Activated gamma-delta T cell treated with anti-CD3 and anti-CD28 coated beads, Interleukin-2, amount 50 U/mL, for 16 hours (primary cell): ENCODE measurements around the gene SIRT6.
"Not testable (repeated sequence)": the region's sequence is repeated elsewhere in the genome, so short reads cannot be mapped to it uniquely, and the experiment has no call there.

Source experiments
- DNase-seq: peaks from one replicate; pipeline ENCODE4 v3.0.0-alpha.2; 2020; ENCODE audit warnings: low read depth

The SIRT6 gene

GRCh38 chr19:4135386-4135785 lies 47.0 kb downstream of the SIRT6 start:
- not testable (repeated sequence) for DNase-seq

DNA sequence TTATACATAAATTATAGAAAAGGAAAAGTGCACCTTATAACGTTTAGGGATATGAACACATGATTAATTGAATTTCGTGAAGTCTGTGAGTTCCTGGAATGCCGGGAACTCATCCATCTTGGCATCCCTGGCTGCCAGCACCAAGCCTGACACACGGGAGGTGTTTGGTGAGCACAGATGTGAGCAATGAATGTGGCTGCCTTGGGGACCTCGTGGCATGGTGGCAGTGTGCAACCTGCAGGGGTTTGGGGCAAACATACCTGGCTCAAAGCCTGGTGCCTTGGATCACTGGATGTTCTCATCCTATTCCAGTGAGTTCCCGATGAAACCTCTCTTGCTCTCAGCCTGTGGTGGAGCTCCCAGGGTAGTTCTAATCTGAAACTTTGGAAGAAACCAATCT lies 48.0 kb downstream of the SIRT6 start:
- no peak for DNase-seq

DNA sequence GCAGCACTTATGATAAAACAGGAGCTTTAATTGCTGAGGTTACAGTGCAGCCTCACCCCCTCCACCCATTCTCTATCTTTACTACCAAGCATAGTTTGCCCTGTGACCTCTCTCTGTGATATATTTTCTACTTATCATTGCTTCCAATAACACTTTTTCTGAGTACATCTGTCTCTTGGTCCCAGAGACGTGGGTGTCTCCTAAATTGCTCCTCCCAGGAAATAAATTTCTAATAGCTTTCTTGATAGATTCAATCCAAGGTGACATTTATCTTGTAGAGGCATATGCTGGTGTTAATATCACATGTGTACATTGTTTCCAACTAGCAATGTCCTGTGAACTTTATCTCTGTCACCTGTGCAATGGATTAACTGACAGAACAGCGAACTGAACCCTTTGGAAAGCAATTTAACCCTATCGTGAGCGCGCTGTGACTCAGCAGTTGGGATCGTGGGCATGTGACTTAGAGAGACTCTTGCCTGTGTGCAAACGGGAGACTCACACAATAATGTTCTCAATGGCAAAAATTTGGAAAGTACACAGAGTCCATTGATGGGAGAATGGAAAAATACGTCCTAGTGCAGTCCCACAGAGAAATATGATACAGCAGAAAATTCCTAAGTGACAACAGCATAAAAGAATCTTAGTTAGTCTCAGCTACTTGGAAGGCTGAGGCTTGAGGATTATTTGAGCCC lies 51.5 kb downstream of the SIRT6 start:
- DNase-seq = no peak

GRCh38 chr19:4129050-4129449 lies 53.3 kb downstream of the SIRT6 start:
- DNase-seq = not testable (repeated sequence)

GRCh38 chr19:4127322-4127721 lies 55.0 kb downstream of the SIRT6 start:
- not testable (repeated sequence) for DNase-seq

DNA sequence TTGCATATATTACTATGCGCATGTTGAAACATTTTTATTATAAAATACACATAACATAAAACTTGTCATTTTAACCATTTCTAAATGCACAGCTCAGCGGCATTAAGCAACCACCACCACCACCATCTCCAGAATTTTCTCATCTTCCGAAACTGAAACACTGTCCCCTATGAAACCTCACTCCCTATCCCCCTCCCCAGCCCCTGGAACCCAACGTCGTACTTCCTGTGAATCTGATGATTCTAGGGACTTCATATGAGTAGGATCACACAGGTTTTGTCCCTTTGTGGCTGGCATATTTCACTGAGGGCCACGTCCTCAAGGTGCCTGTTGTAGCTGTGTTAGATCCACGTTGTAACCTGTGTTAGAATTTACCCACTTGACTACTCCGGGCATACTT lies 57.7 kb downstream of the SIRT6 start:
- DNase-seq = no peak
